Stomach (tissue), 4 donors: ENCODE measurements around the gene ALK.

Experiments used
- POLR2AphosphoS5 ChIP-seq, 3 donors: sonication (generic); formaldehyde crosslinking; IDR thresholded peaks; one replicate each; pipeline ENCODE4 v1.6.1; 2016; ENCODE audit warnings: antibody characterized with exemption in 3 of 3
- TF ChIP-seq, protein P1 (sequence below), 7 experiments: fragments of 450-650 bp in 4 of 7; fragments of 200-600 bp in 3 of 7; sonication (generic) in 3 of 7; IDR thresholded peaks; one replicate each; pipeline ENCODE4 v1.5.1; 2016 to 2019; ENCODE audit warnings: antibody characterized with exemption in 7 of 7, control low read depth in 2 of 7, mild to moderate bottlenecking in 1 of 7

GRCh38 chr2:29382486-29382885 is 538.9 kb downstream of the ALK start:
- TF ChIP-seq, protein P1, sequence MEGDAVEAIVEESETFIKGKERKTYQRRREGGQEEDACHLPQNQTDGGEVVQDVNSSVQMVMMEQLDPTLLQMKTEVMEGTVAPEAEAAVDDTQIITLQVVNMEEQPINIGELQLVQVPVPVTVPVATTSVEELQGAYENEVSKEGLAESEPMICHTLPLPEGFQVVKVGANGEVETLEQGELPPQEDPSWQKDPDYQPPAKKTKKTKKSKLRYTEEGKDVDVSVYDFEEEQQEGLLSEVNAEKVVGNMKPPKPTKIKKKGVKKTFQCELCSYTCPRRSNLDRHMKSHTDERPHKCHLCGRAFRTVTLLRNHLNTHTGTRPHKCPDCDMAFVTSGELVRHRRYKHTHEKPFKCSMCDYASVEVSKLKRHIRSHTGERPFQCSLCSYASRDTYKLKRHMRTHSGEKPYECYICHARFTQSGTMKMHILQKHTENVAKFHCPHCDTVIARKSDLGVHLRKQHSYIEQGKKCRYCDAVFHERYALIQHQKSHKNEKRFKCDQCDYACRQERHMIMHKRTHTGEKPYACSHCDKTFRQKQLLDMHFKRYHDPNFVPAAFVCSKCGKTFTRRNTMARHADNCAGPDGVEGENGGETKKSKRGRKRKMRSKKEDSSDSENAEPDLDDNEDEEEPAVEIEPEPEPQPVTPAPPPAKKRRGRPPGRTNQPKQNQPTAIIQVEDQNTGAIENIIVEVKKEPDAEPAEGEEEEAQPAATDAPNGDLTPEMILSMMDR (IDR thresholded peaks at IDR 0.05): no peak
- TF ChIP-seq POLR2AphosphoS5 (IDR thresholded peaks at IDR 0.05): no peak
